Epidermal melanocyte (primary cell): Measurements from ENCODE around the gene SHROOM1.
A peak's percentile ranks its signal among the peaks of the same experiment; 100 is the strongest.

Experiments used
- DNase-seq: peaks from one replicate; pipeline ENCODE4 v3.0.0; 2011; ENCODE audit warnings: low spot score; ENCODE audit not compliant: insufficient read length

Gene SHROOM1

DNA sequence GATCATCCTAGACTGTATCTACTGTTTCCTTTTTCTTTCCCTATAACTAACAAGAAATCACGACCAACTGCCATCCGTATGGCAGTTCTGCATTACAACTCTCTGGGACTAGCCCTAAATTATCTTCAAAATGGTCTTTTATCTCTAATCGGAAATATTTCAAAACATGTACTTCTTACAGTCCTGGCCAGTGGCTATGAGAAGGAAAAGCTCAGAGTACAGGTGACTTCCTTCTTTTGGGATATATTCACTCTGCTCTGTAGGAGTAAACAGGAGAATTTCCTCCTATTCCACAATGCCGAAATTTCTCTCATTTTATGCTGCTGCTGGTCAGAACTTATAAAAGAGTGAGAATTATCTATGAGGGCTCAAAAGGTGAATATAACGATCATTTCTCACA lies 51.6 kb downstream of the SHROOM1 start:
- DNase-seq = no peak

DNA sequence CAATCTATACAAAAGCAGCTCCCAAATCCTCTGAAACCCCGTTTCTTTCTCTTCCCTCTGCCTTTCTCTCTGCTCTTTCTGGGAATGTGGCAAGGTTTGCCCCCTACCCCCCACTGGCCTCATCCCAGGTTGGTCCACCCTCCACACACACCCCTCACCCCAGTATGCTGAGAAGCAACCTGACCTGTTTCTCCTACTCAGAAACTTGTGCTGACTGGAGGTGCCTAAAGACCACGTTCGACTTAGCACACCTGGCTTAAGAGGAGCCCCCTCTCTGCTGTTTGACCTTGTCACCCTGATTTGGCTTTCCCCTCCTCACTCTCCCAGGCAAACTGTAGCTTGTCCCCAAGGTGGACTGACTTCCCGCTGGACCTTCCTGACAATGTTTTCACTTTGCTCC lies 52.3 kb downstream of the SHROOM1 start:
- no peak for DNase-seq

DNA sequence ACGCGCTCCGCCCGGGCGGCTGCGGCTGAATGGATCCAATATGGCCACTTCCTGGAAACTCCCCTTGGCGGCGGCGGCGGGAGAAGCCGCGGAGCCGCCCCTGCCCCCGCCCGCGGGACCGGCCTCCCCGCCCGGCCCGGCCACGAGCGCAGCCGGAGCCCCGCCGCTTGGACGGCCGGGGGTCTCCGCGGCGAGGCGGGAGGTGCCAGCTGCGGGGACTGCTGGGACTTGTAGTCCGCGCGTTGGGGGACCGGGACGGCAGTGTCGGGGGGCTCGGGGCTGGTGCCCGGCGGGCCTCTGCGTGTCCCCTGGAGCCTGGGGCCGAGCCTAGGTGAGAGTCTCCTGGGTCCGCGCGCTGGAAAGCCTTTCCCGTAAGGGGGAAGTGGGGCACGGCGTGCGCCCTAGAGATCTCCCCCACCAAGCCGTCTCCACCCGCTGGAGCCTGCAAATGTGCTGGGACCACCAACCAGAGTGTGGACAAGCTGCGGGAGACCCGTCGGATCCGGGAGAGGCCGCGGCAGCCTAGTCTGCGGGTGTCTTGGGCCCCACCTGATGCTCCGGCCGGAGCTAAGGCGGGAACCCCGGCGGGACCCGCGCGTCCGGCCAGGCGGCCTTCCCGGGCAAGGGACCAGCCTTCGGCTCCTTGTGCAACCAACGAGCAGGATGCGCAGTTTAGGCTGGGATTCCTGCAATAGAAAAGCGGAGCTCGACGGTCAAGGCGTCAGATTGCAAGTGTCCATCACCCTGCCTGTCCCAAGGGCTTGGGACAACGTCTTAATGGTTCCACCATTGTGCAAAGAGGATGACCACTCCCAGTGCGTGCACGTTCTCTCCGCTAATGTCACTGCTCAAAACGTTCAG lies 53.0 kb downstream of the SHROOM1 start, which contains the start of gene SEPTIN8:
TSS of gene SEPTIN8 (minus strand) at position 31 of the 861 bp plus-strand sequence. CDS start 102 bp downstream, outside the sequence.
- DNase-seq = peak; percentile 71

DNA sequence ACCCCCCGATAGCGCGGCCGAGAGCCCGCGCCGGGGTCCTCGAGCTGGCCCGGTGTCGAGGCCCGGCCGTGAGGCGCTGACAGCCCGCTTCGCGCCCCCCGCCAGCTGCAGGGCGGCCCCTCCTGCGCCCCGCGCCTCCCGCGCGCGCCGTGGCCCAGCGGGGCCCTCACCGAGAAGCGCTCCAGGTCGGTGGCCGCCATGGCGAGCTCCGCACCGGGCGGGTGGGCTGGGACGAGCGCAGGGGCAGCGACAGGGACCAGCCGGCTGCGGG lies 53.6 kb downstream of the SHROOM1 start:
- no peak for DNase-seq

DNA sequence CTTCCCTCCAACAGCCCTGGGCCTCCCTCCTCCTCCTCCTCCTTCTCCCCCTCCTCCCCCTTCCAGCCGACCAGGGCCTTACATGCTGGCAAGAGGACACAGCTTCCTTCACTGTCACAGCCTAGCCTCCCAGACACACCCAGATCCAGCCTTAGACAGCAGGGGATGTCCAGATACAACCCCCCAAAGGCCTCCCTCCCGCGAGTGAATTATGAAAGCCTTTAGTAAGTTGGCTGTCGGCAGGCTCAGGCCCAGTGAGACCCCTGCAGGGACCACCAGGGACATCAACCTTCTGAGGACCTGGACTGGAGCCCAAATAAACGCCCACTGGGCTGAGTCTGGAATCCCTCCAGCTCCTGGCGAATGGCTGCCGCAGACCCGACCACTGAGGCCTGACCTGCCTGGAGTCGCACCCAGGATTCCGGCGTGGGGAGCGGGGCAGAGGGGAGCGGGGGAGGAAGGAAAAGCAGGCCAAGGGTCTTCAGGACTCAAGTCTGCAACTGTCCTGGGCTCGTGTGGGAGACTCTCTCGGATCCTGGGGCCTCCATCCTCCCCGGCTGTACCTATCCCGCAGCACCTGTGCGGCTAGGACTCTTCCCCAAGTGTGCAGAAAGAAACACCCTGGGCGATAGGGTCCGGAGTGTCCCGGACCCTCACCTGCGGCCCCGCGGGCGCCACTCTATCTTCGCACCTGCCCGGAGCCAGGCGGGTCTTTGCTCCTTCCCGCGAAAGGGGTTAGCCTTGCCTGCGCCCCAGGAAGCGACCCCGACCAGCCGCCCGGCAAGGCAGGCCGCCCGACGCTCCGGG lies 54.1 kb downstream of the SHROOM1 start:
- DNase-seq = no peak

DNA sequence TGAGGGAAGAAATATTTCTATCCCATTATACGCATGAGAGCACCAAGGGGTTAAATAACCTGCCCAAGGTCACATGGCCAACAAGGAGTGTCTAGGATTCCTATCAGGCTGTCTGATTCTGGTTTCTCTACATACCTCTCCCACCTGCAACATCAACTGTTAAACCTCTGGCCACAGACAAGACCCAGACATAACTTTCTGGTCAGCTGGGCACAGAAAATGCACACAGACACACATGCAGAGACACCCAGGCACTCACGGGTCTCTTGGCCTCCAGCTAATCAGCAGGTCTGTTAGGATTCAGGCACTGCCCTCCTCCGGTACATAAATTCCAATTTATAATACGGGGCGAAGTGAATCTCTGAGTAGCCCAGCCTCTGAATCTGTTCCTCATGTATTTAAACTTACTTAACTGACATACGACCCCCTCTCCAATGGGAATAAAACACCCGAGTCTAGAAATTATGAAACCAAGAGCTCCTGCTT lies 54.9 kb downstream of the SHROOM1 start:
- no peak for DNase-seq

DNA sequence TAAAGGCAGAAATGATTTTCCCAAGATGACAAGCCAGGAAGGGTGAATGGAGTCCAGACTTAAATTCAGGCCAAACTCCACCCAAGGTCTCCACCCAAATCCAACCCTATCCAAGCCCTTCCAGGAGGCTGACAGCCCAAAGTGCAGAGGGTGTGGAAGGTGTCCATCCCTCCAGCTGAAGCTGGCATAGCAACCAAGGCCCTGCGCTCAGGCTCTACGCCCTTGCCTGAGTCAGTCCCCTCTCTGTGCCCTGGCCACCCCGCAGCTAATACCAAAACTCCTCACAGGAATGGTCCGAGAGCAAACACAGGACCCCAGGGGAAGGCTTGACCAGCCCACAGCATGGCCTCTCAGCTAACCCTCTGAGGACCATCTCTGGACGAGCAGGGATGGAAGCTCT lies 55.6 kb downstream of the SHROOM1 start:
- no peak for DNase-seq

DNA sequence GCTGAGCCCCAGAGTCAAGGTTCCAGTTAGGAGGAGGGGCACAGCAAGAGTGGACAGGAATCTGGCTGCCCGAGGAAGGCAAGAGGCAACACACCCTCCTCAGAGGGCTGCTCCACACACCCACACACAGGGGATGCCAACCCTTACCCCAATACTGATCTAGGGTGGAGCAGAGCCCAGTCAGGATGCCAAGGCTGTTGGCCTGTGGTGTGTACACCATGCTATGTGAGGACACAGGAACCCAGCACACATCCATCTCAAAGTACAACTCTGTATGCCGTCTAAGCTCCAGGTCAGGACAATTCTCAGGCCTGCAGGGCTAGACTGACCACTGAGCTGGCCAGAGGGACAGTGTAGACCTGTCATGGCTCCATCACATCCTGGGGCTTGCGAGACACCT lies 56.0 kb downstream of the SHROOM1 start:
- no peak for DNase-seq

DNA sequence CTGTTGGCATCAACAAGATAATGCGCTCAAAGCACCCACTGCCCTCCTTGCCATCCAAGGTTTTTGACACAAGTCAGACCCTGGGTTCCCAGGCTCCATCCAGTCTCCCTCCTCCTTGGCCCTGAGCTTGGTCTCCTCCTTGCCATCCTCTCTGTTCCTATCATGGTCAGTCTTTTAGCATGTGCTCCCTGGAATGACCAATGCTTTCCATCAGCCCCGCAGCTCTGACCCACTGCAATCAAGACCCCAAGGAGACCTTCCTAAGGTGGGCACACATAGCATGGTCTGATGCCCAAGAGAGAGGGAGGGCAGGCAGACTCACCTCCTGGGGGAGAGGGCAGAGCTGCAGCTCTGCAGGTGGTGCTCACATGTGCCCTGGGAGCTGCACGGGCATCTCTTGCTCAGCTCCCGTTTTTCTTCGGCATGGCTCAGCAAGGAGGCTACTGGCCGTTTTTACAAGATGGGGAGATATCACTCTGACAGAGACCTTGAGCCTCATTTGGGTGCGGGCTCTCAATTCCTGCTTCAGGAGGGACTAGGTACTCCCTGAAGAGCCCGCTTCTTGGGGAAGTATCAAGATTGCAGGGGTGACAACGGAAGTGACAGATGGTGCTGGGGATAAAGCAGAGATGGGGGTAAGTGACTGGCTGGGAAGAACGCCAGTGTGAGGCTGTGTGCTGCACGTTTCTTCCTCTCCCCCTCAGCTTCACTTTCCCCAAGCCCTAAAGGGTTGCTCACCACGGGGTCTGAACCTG lies 56.7 kb downstream of the SHROOM1 start:
- DNase-seq = no peak

DNA sequence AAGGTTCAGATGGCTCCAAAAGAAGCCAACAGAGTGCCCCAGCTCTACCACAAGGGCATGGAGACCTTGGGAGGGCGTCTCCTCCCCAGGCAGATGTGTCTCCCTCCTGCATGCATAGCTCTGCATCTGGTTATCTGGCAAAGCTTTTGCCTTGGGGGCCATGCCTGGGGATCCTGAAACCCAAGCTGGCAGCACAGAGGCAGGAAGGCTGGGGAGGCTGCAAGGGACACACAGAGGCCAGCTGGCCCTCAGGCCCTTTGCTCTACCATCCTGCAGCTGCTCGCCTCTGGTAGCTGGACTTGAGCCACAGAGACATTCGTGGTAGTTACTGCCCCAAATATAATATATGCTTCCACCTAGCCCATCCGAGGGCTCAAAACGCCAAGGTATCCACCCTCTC lies 57.3 kb downstream of the SHROOM1 start:
- no peak for DNase-seq

DNA sequence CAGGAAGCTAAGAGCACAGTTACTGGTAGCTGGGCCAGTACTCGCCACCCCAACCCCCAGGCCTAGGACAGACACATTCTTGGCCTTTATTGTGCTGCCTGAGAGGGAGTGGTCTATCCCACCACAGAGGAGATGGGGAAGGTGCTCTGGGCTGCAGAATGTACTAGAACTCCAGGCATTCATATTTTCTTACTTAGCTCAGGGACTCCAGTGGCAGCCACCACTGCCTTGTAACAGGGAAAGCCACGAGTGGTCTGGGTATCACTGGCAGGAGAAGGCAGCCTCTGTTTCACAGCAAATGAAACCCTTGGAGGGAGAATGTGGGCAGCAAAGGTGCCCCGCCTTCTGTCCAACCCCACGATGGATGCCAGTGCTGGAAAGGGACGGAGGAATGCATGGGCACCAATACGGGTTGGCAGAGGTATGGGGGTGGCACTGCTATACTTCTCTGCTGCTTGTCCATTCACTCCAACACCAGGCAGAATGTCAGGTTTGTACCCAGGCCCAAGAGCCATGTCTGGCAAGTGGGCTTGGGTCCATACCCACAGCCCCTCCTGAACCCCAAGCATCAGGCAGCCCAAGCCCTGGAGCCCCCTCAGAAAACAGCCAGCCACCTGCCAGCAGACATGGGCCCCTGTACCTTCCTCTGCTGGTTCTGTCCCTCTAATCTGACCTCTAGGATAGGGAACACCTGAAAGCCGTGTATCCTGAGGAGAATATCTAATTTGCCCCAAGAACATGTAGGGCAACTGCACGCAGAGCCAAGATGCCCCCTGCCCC lies 58.0 kb downstream of the SHROOM1 start:
- no peak for DNase-seq
